ENCODE data around the gene POLN. TPM values are rescaled to one million over a fixed set of nuclear protein-coding genes. Genes with fewer than 3 reads are reported as not detected.

Gene POLN
- total and polyA plus RNA-seq, 2 of the 4 experiments (the other 2 are of a cell fraction), result 0.63 to 0.72 TPM

DNA sequence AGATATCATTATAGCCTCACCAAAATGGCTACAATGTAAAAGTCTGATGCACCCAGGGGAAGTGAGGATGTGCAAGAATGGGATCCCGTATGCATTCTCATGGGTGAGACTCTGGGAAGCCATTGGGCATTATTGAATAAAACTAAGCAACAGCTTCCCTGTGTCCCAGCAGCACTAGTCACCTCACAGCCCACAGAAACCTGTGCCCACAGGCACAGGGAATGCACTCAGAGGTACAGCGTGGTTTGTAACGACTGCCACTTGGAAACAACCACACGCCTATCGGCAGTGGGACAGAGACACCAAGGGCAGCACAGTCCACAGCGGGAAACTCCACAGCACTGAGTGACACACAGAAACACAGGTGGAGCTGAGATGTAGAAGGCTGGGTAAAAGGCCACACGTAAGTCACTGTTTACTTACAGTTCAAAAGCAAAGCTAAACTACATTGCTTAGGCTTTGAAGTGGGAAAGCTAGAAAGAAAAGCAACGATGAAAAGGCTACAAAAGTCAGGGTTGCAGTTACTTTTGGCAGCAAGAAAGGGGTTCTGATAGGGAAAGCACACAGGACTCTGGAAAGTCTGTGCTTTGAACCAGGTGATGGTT is 69.2 kb downstream of the POLN start:
- Histone ChIP-seq H3K18ac (ENCODE audit: low read depth, low read length) (no peak overlapping the region), H3K27ac (ENCODE audit: insufficient read depth, low read length) (no peak overlapping the region), H3K9me3 (ENCODE audit: control insufficient read depth, insufficient read depth, low read length) (no peaks in the 10 kb centered on the region), H3K4ac (ENCODE audit: low read depth, low read length) (no peak overlapping the region), H3K23ac (ENCODE audit: low read depth, low read length) (no peak overlapping the region), H4K20me1 (ENCODE audit: insufficient read depth, low read length) (no peaks in the 10 kb centered on the region), H3K9me1 (ENCODE audit: insufficient read depth, low read length) (0 out of 2 replicates have a peak, but pooled peaks cover 5% of the 10 kb centered on the region), H3K36me3 (ENCODE audit: control insufficient read depth, insufficient read depth, low read length) (no peaks in the 10 kb centered on the region; the same call in 1 of the 2 replicates), H3K9ac (ENCODE audit: low read depth, low read length) (no peak overlapping the region), H3K4me1 (ENCODE audit: control insufficient read depth, insufficient read depth, low read length) (no peaks in the 10 kb centered on the region), H3K56ac (ENCODE audit: extremely low read depth, insufficient read depth, low read length) (no peak overlapping the region), H2AFZ (replicated peaks; ENCODE audit: low read length, poor library complexity) (no peak overlapping the region), H4K91ac (ENCODE audit: insufficient read depth, low read depth, low read length) (no peak overlapping the region), H2AK5ac (ENCODE audit: low read depth, low read length) (no peak overlapping the region), H2BK20ac (ENCODE audit: low read depth, low read length) (no peak overlapping the region), H3K14ac (replicated peaks; ENCODE audit: low read depth, low read length) (no peak overlapping the region), H4K8ac (ENCODE audit: low read depth in 2 of 2, low read length in 2 of 2) (no peak overlapping the region), H4K5ac (ENCODE audit: low read depth, low read length) (no peak overlapping the region), H3K4me2 (ENCODE audit: low read depth, low read length) (no peak overlapping the region), H2BK15ac (ENCODE audit: low read depth, low read length) (no peak overlapping the region), H2BK5ac (ENCODE audit: low read depth, low read length, poor library complexity, severe bottlenecking) (no peak overlapping the region), H3K27me3 (ENCODE audit: control insufficient read depth, insufficient read depth, low read length) (no peaks in the 10 kb centered on the region), H3K4me3 (ENCODE audit: insufficient read depth, low read depth, low read length) (no peak overlapping the region), H2BK120ac (ENCODE audit: low read depth, low read length) (no peak overlapping the region), H3K79me1 (ENCODE audit: low read depth in 1 of 2, low read length in 2 of 2) (no peaks in the 10 kb centered on the region), H2AK9ac (replicated peaks; ENCODE audit: low read depth, low read length, poor library complexity) (no peak overlapping the region)
- in situ Hi-C loops (cut with MboI; ENCODE audit: low sequenced_read_pairs) (no loop called here), intact Hi-C loops (cut with micrococcal nuclease) (no loop called here), dilution Hi-C loops (cut with HindIII; ENCODE audit: low sequenced_read_pairs, unreplicated experiment) (no loop called here)
- no peak for ATAC-seq (ENCODE audit: low read depth)
- CTCF ChIA-PET, result interaction anchor here (1.1 kb wide), 1 partner anchor 10 kb away, joined by 3 read pairs; no protein-coding TSS in a partner anchor
- WGBS, 2 experiments (ENCODE audit: extremely low coverage in 2 of 2, insufficient read length in 1 of 2), result no CpG with 5 or more reads among the region's 8 CpGs
- POLR2A ChIA-PET (ENCODE audit: unreplicated experiment), result no interaction called here
- no TSS peak for BruUV-seq (replicated peaks)
- DNase-seq, result no peak
- TF ChIP-seq USF2 (IDR thresholded peaks at IDR 0.05; ENCODE audit: low read depth, low read length) (no peak), NFE2L2 (IDR thresholded peaks at IDR 0.05; ENCODE audit: low read depth, low read length) (no peak), FOS (IDR thresholded peaks at IDR 0.05; ENCODE audit: low read depth, low read length) (no peak), RCOR1 (IDR thresholded peaks at IDR 0.05; ENCODE audit: insufficient replicate concordance, low read length) (no peak), MAZ (IDR thresholded peaks at IDR 0.05; ENCODE audit: borderline replicate concordance, low read depth, low read length) (no peak), RFX5 (IDR thresholded peaks at IDR 0.05; ENCODE audit: low read depth, low read length) (no peak), SMC3 (IDR thresholded peaks at IDR 0.05; ENCODE audit: low read depth, low read length) (no peak), CEBPB (IDR thresholded peaks at IDR 0.05; ENCODE audit: low read depth, low read length) (no peak), BHLHE40 (IDR thresholded peaks at IDR 0.05; ENCODE audit: low read depth, low read length) (no peak), RAD21 (IDR thresholded peaks at IDR 0.05; ENCODE audit: low read length) (no peak), CHD1 (IDR thresholded peaks at IDR 0.05; ENCODE audit: low read depth, low read length) (no peak), POLR2A (IDR thresholded peaks at IDR 0.05; ENCODE audit: low read depth, low read length) (no peak), MXI1 (IDR thresholded peaks at IDR 0.05; ENCODE audit: borderline replicate concordance, low read depth, low read length) (no peak)
- TF ChIP-seq, protein P1, sequence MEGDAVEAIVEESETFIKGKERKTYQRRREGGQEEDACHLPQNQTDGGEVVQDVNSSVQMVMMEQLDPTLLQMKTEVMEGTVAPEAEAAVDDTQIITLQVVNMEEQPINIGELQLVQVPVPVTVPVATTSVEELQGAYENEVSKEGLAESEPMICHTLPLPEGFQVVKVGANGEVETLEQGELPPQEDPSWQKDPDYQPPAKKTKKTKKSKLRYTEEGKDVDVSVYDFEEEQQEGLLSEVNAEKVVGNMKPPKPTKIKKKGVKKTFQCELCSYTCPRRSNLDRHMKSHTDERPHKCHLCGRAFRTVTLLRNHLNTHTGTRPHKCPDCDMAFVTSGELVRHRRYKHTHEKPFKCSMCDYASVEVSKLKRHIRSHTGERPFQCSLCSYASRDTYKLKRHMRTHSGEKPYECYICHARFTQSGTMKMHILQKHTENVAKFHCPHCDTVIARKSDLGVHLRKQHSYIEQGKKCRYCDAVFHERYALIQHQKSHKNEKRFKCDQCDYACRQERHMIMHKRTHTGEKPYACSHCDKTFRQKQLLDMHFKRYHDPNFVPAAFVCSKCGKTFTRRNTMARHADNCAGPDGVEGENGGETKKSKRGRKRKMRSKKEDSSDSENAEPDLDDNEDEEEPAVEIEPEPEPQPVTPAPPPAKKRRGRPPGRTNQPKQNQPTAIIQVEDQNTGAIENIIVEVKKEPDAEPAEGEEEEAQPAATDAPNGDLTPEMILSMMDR (conservative IDR thresholded peaks at IDR 0.05; ENCODE audit: low read depth, low read length), result no peak
- TF ChIP-seq, protein P2, sequence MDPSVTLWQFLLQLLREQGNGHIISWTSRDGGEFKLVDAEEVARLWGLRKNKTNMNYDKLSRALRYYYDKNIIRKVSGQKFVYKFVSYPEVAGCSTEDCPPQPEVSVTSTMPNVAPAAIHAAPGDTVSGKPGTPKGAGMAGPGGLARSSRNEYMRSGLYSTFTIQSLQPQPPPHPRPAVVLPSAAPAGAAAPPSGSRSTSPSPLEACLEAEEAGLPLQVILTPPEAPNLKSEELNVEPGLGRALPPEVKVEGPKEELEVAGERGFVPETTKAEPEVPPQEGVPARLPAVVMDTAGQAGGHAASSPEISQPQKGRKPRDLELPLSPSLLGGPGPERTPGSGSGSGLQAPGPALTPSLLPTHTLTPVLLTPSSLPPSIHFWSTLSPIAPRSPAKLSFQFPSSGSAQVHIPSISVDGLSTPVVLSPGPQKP (IDR thresholded peaks at IDR 0.05; ENCODE audit: borderline replicate concordance, low read depth, low read length), result no peak

Data from IMR-90 (cell line).